Suppressor macrophage treated with lipopolysaccharide for 1 hour (primary cell): ENCODE measurements around the gene ESPNL.

Experiments used
- DNase-seq, 3 donors: peaks; one replicate each; pipeline ENCODE4 v3.0.0-alpha.2; 2020 to 2022

The ESPNL gene

GRCh38 chr2:238144262-238144661 lies 44.1 kb downstream of the ESPNL start:
- no peak for DNase-seq

GRCh38 chr2:238145046-238145445 lies 44.9 kb downstream of the ESPNL start:
- no peak for DNase-seq

GRCh38 chr2:238145851-238146250 lies 45.7 kb downstream of the ESPNL start:
- no peak for DNase-seq

GRCh38 chr2:238146884-238147544 lies 46.9 kb downstream of the ESPNL start:
- DNase-seq: no peak

GRCh38 chr2:238148981-238149380 lies 48.8 kb downstream of the ESPNL start:
- no peak for DNase-seq

- DNase-seq: no peak
These were observed 49.9 kb downstream of the ESPNL start for GRCh38 chr2:238149841-238150572.

- DNase-seq: no peak
These were observed 50.5 kb downstream of the ESPNL start for GRCh38 chr2:238150686-238151085.

GRCh38 chr2:238151205-238151604 lies 51.1 kb downstream of the ESPNL start:
- no peak for DNase-seq

GRCh38 chr2:238151628-238152235 lies 51.6 kb downstream of the ESPNL start:
- no peak for DNase-seq

GRCh38 chr2:238152771-238153688 lies 52.9 kb downstream of the ESPNL start:
- no peak for DNase-seq

GRCh38 chr2:238154570-238154969 lies 54.4 kb downstream of the ESPNL start:
- no peak for DNase-seq

- no peak for DNase-seq
These were observed 55.1 kb downstream of the ESPNL start for GRCh38 chr2:238155051-238155760.

- DNase-seq: no peak
These were observed 55.9 kb downstream of the ESPNL start for GRCh38 chr2:238155761-238156694.

- no peak for DNase-seq
These were observed 57.4 kb downstream of the ESPNL start for GRCh38 chr2:238157506-238158017.

- no peak for DNase-seq
These were observed 57.9 kb downstream of the ESPNL start for GRCh38 chr2:238158018-238158508.

GRCh38 chr2:238158509-238159070 lies 58.5 kb downstream of the ESPNL start, which contains the start of gene ERFE:
TSS of gene ERFE (plus strand) at chr2:238158970. CDS start at chr2:238159008, 38 bp downstream.
- peak; percentile 64 to 83 (median 67) for DNase-seq

- peak; percentile 34 to 60 (median 36) for DNase-seq
These were observed 59.0 kb downstream of the ESPNL start for GRCh38 chr2:238159071-238159539.

- no peak for DNase-seq
These were observed 59.6 kb downstream of the ESPNL start for GRCh38 chr2:238159661-238160205.
